Gastroesophageal sphincter (tissue), 3 donors: ENCODE measurements around the gene PRRX2.

Experiments used
- POLR2AphosphoS5 ChIP-seq: sonication (generic); formaldehyde crosslinking; IDR thresholded peaks from one replicate; pipeline ENCODE4 v1.6.1; 2017; ENCODE audit warnings: antibody characterized with exemption
- TF ChIP-seq, protein P1 (sequence below), 4 experiments: fragments of 200-600 bp in 2 of 4; fragments of 450-650 bp in 2 of 4; sonication (generic) in 1 of 4; IDR thresholded peaks; one replicate each; pipeline ENCODE4 v1.5.1; 2017 to 2019; ENCODE audit warnings: antibody characterized with exemption in 4 of 4, mild to moderate bottlenecking in 2 of 4, moderate library complexity in 2 of 4

DNA sequence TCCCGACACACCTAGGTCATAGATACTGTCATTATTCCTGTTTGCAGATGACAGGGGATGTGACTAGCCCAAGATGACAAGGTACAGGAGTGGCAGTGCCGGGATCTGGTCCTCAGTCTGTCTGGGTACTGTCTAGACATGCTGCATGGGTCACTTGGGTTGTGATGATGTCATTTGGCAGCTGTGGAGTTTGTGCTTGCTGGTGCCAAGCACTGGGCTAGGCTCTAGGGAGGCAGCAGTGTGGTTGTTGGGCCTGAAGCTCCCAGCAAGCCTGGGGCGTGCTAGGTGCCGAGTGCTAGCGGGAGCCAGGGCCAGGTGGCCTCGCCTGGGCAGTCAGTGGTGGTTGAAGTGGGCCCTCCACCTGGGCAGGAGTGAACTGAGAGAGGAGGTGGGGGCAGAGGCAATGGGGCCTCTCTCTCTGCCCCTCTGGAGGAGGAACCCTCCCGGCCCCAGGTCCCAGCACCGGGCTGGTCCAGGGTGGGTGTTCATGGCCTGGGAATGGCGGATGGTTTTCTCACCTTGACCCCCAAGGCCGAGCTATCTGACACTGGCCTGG, 14.7 kb upstream of the PRRX2 start:
- TF ChIP-seq, protein P1, sequence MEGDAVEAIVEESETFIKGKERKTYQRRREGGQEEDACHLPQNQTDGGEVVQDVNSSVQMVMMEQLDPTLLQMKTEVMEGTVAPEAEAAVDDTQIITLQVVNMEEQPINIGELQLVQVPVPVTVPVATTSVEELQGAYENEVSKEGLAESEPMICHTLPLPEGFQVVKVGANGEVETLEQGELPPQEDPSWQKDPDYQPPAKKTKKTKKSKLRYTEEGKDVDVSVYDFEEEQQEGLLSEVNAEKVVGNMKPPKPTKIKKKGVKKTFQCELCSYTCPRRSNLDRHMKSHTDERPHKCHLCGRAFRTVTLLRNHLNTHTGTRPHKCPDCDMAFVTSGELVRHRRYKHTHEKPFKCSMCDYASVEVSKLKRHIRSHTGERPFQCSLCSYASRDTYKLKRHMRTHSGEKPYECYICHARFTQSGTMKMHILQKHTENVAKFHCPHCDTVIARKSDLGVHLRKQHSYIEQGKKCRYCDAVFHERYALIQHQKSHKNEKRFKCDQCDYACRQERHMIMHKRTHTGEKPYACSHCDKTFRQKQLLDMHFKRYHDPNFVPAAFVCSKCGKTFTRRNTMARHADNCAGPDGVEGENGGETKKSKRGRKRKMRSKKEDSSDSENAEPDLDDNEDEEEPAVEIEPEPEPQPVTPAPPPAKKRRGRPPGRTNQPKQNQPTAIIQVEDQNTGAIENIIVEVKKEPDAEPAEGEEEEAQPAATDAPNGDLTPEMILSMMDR (IDR thresholded peaks at IDR 0.05): no peak
- no peak for TF ChIP-seq POLR2AphosphoS5
